ENCODE results near the gene MOB3B.

The MOB3B gene

GRCh38 chr9:27445057-27445595 is 84.5 kb downstream of the MOB3B start:
- DNase-seq (ENCODE audit: low read depth): no peak
- no peak for TF ChIP-seq CTCF (IDR thresholded peaks at IDR 0.05; ENCODE audit: low read depth, low read length, missing control alignments)
- H3K4me3 ChIP-seq (ENCODE audit: low read depth, low read length): no peak overlapping the region

- no peak for TF ChIP-seq CTCF (IDR thresholded peaks at IDR 0.05; ENCODE audit: low read depth, low read length, missing control alignments)
- no peak overlapping the region for H3K4me3 ChIP-seq (ENCODE audit: low read depth, low read length)
- DNase-seq (ENCODE audit: low read depth): no peak
Measured at GRCh38 chr9:27442464-27442863, 87.2 kb downstream of the MOB3B start.

- DNase-seq (ENCODE audit: low read depth): peak; percentile 48
- no peak overlapping the region for H3K4me3 ChIP-seq (ENCODE audit: low read depth, low read length)
- TF ChIP-seq CTCF (IDR thresholded peaks at IDR 0.05; ENCODE audit: low read depth, low read length, missing control alignments): no peak
Measured at GRCh38 chr9:27441741-27442070, 87.9 kb downstream of the MOB3B start.

- no peak overlapping the region for H3K4me3 ChIP-seq (ENCODE audit: low read depth, low read length)
- TF ChIP-seq CTCF (IDR thresholded peaks at IDR 0.05; ENCODE audit: low read depth, low read length, missing control alignments): no peak
- DNase-seq (ENCODE audit: low read depth): no peak
Measured at GRCh38 chr9:27440888-27441740, 88.5 kb downstream of the MOB3B start.

GRCh38 chr9:27438522-27438921 is 91.1 kb downstream of the MOB3B start:
- no peak overlapping the region for H3K4me3 ChIP-seq (ENCODE audit: low read depth, low read length)
- no peak for TF ChIP-seq CTCF (IDR thresholded peaks at IDR 0.05; ENCODE audit: low read depth, low read length, missing control alignments)
- DNase-seq (ENCODE audit: low read depth): no peak

GRCh38 chr9:27437652-27438373 is 91.8 kb downstream of the MOB3B start:
- H3K4me3 ChIP-seq (ENCODE audit: low read depth, low read length): no peak overlapping the region
- DNase-seq (ENCODE audit: low read depth): no peak
- TF ChIP-seq CTCF (IDR thresholded peaks at IDR 0.05; ENCODE audit: low read depth, low read length, missing control alignments): no peak
